ENCODE results near the gene FAM174C.

FAM174C gene

DNA sequence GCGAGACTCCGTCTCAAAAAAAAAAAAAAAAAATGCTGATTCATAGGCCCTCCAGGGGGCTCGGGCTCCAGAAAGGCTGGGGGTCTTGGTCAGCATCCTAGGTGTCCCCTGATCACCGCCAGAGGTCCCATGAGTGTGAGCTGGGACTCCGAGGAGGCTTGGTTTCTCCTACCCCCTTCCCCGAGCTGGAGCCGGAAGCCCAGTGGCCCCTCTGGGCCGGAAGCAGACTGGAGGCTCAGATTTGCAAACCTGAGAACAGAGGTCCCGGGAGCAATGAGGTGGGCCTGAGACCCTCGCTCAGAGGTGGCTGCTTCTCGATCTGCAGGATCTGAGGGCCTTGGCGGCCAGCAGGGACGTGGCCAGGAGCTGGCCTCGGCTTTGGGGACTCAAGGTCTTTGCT, 51.8 kb downstream of the FAM174C start:
- no peak for DNase-seq
